Amygdala (tissue), 56 donors: ENCODE data around the gene CCDC194.

Experiments used
- DNase-seq, 56 donors: peaks; one replicate each; lab custom pipeline; 2025; lab: John Stamatoyannopoulos, UW

The CCDC194 gene, protein sequence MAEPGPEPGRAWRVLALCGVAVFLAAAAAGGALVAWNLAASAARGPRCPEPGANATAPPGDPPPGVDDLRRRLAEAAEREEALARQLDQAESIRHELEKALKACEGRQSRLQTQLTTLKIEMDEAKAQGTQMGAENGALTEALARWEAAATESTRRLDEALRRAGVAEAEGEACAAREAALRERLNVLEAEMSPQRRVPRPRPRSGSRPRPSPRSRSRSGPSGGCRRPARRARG

DNA sequence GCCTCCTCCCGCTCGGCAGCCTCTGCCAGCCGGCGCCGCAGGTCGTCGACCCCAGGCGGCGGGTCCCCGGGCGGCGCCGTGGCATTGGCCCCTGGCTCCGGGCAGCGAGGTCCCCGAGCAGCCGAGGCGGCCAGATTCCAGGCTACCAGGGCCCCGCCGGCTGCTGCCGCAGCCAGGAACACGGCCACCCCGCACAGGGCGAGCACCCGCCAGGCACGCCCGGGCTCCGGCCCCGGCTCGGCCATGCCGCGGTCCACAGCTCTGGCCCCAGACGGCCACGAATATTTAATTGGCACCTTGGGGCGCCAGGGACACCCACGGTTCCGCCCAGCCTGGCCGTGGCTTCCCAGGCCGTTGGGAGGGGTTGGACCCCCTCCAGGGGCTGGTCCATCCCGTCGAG, at the start of gene CCDC194:
CCDC194 (minus strand) TSS at position 283 of the 400 bp plus-strand sequence; CDS start at position 245, 38 bp downstream.
- DNase-seq: no peak

DNA sequence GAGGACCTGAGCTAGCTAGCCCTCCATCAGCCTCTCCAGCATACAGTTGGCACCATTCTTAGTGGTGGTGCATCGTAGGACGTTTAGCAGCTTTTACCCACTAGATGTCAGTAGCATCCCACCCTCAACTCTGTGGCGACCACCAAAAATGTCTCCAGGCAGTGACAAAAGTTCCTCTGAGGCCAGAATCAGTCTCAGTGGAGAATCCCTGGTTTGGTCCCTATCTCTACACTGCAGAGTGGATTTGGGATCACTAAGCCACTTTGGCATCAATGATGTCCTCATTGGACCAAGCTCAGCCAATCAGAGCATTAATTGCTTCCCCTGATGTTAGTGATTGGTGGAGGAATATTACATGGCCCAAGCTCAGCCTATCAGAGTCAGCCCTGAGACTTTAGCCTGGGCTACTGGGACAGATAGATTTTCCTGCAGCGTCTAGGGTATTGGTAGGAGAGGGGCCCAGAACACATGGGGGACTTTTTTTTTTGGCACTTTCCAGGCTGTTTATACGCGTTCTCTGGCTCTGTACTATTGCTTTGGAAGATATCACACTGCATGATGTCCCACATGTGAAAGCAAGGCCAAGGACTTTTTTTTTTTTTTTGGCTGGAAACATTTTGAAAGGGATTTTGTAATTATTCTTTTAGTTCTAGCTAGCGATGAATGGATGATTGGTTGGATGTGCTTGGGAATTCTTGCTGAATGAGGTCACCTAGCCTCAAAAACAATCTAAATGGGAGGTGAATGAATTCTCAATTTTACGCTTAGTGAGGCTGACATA, 47.4 kb upstream of the CCDC194 start:
- peak in 5 of 56 donors; percentile 3 to 23 (median 6) for DNase-seq

DNA sequence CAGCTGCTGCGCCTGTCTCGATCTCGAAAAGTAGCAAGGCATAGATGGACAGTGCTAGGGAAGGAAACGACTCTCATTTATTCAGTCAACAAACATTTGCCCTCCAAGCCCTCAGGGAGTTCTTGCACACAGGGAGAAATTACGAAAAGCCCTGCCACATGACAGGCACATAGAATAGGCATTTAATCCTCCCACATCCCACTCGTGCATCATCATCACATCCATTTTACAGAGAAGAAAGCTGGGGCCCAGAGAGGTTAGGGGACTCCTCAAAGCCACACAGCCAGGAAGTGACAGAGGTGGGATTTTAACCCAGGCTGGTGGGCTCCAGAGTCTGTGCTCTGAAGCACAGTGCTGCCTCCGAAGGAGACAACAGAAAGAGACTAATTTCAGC, 42.9 kb upstream of the CCDC194 start:
- no peak for DNase-seq

DNA sequence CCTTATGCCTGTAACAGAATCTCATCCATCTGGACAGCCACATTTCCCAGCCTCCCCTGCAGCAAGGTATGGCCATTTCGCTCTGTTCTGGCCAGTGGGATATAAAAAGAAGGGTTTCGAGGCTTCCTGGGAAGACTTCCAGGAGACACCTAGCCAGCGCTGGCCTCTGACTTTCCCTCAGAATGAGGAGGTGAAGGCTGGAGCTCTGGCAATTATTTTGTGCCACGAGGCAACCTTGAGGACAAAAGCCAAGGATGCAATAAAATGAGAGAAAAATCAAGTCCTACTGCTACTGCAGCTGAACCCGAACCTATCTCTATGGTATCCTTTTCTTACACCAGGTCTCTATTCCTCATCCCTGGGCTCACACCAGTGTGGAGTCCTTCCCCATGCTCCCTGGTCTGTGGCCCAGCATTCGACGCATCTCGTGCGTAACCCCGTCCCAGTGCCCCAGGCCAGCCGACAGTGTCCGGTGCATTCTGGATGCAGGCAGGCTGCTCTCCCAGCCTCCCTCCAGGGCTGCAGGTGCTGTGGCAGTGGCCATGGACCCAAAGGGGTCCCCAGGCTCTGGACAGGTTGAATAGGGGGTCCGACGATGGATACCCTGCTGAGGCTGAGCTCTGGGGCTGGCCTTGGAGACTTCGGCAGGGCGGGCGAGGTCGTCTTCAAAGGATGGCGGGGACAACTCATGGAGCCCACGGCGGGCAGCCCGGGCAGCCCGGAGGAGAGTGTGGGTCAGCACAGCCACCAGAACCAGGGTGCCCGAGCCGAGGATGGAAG, 42.3 kb upstream of the CCDC194 start:
- no peak for DNase-seq

DNA sequence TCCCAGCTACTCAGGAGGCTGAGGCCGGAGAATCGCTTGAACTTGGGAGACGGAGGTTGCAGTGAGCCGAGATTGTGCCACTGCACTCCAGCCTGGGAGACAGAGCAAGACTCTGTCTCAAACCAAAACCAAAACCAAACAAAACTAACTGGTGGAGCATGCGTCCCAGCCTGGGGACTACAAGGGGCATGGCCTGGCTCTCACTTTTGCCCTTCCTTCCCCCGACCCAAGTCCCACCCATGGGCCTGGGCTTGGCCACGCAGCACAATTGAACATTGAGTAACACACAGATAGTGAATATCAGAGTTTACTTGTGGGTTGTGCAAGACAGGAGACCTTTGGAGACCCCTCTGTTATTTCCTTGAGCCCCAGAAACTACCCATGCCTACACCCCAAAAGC, 41.2 kb upstream of the CCDC194 start:
- DNase-seq: no peak

DNA sequence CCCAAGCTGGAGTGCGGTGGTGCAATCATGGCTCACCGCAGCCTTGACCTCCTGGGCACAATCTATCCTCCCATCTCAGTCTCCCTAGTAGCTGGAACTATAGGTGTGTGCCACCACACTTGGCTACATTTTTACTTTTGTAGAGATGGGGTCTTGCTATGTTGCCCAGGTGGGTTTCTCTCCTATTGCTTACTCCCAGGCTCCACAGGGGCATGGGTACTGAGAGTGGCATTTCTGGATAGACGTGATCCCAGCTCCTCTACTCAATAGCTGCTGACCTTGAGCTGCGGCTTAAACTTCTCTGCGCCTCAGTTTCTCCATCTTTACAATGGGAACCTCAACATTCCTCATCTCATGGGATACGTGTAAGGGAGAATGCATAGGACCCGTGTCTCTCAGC, 37.4 kb upstream of the CCDC194 start:
- DNase-seq: no peak

DNA sequence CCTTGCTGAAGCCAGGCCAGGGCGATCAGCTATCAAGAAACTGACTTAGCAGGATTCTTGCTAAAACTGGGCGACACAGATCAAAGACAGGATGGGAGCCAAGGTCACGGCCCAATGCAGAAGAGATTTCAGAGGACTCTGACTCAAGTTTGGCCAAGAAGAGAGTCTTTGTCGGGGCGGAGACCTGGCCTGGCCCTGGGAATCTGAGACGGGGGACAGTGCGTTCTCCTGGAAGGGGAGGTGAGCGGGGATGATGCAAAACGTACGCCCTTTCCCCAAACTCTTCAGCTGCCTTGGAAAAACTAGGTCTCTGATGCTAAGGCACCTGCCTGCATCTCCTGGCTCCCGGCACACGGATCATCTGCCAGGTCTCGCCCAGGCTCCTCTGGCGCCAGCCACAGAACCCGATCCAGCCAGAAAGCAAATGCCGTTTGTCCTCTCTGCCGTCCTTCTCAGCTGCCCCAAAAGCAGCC, 35.7 kb upstream of the CCDC194 start:
- DNase-seq: peak in 1 of 56 donors; percentile 4

DNA sequence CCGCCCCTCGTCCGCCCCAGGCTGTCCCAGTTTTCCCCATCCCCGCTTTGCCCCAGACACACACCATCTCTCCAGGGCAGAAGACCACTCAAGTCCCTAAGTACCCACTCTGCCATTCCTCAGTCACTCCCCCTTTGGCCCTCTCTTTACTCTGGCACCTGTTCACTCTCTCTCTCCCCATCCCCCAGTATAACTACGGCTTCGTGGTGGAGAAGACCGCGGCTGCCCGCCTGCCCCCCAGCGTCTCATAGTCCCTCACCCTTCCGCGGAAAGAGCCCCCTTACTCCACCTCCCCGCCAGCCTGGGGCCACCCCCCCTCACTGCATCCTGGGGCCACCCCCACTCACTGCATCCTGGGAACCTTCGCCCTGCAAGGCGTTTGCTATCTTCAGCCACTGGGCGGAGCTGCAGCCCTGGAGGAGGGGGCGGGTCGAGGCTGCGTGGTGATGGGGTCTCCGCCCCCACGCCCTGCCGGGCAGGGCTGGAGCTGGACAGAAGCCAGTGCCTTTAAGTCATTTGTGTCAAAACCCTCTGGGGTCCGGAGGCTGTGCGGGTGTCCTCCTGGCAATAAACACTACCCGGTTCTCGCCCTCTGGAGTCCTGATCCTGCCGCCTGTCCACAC, 30.9 kb upstream of the CCDC194 start:
- DNase-seq: peak in 20 of 56 donors; percentile 1 to 73 (median 26)

DNA sequence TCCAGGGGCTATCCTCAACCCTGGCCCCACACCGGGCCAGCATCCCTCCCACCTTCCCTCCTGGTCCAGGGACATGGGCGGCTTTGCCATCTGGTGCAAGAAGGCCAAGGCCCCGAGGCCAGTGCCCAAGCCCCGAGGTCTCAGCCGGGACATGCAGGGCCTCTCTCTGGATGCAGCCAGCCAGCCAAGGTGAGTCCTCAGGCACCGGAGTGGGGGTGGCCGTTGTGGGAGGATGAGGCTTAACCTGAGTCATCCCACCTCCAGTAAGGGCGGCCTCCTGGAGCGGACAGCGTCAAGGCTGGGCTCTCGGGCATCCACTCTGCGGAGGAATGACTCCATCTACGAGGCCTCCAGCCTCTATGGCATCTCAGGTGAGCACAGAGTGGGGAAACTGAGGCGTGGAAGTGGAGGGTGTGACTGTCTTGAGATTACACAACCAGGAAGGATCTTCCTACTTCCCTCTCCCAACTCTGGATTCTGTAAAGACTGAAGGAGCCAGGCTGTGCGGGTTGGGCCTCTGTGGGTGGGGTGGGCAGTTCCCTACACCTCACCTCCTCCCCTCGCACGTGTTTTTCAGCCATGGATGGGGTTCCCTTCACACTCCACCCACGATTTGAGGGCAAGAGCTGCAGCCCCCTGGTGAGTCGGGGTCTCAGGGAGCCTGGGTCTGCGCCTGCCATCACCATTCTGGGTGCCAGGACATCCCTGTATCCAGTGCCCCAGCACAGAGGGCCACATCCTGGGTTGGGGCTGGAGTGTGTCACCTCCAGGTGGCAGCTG, 29.6 kb upstream of the CCDC194 start:
- DNase-seq: no peak

DNA sequence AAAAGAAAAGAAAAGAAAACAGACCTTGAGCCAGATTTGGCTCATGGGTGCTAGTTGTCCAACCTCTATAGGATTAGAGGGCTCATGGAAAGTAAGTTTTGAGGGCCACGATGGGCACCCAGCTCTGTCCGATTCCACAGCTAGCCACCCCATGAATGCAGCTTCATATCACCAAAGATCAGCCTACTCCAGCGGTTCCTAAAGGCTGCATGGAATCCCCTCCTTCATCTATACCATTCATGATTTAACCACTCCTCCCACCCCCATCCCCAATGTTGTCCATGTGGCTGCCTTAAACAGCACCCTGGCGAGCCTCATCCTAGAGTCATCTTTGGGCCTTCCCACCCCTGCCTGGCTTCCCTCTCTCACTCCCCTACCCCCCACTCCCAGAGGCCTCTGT, 27.9 kb upstream of the CCDC194 start:
- no peak for DNase-seq

DNA sequence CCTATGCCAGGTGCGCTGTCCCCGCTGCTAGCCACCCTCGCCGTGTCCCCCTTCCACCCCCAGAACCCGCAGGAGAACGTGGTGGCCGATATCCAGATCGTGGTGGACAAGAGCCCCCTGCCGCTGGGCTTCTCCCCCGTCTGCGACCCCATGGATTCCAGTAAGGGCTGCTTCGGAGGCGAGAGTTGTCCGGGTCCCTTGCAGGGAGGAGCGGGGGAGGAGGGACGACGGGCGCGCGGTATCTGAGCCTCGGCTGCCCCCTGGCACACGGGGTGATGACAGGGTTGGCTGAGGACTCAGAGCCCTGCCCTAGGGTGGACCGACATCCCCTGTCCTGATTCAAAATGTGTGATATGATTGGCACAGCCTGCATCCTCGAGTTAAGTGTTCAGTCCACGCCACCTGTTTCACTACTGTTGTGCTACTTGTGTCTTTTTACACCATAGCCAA, 26.5 kb upstream of the CCDC194 start:
- peak in 10 of 56 donors; percentile 4 to 46 (median 18) for DNase-seq

DNA sequence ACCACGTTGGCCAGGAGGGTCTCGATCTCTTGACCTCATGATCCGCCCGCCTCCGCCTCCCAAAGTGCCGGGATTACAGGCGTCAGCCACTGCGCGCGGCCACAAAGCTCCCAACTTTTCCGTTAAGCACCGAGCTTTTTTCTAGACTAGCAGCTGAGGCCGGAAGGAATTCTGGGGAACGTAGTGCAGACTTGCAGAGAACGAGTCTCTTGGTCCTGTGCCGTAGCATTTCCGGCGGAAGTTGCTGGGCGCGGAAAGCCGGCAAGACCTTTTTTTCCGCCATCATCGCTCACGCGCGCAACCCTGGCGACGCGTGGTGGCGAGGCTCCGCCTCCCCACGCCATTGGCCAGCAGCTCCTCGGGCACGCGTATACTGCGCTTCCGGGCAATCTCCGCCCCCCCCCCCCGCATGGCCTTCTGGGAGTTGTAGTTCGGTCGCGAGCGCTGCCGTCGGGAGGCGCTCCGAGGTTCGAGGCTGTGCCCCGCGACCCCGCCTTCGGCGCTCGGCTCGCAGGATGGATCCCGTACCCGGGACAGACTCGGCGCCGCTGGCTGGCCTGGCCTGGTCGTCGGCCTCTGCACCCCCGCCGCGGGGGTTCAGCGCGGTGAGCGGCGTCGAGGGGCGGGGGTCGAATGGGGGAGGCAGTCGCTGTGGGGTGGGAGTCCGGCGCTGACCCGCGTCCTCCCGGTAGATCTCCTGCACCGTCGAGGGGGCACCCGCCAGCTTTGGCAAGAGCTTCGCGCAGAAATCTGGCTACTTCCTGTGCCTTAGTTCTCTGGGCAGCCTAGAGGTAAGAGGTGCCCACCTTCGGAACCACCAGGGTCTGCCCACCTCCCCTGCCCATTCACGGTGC, 25.9 kb upstream of the CCDC194 start, which contains the start of gene MVB12A:
MVB12A (plus strand) TSS at position 427 of the 854 bp plus-strand sequence; CDS start at position 516, 89 bp downstream.
- DNase-seq: peak; percentile 85 to 99 (median 96)

DNA sequence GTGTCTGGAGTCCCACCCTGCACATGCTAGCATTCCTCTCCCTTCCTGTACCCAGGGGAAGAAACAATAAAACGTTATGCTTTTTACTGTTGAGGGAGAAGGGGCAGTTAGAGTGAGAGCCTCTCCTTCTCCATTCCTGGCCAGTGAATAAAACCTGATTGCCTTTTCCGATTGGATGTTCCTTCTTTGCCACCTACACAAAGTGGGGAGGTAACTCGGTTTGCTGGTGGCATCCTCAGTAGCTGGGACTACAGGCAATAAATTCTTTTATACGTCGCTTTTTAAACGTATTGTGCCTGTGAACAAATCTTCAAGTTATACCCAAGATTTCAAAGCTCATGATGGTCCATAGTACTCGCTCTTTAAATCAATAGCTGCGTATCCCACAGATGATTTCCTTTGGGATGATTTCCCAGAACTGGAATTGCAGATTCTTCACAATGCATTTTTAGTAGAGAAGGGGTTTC, 25.2 kb upstream of the CCDC194 start:
- no peak for DNase-seq

DNA sequence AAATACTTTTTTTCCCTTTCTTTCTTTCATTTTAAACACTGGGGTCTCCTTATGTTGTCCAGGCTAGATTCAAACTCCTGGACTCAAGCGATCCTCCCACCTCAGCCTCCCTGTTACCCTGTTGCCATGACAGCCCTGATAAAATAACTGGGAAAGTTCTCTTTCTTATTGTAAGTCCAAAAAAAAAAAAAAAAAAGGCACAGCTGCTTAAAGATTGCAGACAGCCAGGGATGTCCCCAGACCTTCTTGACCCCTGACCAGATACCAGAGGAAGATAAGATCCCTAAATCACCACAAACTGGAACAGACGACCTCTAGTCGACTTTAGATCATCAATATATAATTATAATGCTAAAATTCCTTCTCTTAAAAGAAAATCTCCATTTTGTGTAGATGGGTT, 24.7 kb upstream of the CCDC194 start:
- DNase-seq: no peak

DNA sequence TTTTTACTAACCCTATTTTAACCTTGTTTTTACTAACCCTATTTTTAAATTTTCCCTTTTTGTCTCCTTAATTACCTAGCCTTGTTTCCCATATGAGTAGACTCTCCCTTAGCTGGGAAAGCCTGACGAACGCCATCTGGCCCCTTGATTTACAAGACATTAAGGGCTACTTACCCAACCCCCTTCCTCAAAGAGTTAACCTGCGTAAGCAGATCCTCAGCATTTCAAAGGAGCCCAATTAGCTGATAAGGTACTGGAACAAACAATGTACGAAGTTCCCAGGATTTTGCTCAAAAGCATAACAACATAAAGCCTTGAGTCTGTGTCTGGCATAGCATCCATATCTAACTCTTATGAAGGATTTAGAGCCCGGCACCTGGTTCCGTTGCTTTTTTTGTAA, 21.1 kb upstream of the CCDC194 start:
- no peak for DNase-seq

DNA sequence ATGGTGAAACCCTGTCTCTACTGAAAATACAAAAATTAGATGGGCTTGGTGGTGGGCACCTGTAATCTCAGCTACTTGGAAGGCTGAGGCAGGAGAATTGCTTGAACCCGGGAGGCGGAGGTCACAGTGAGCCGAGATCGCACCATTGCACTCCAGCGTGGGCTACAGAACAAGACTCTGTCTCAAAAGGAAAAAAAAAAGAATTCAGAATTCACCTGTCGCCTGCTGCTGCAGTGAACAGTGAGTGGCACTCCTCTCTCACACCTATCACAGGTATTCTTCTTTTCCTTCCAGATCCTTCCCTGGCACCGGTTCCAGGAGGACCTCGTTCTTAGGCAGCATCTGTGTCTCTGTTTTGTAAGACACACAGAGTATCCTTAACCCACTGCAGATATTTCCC, 20.1 kb upstream of the CCDC194 start:
- no peak for DNase-seq

DNA sequence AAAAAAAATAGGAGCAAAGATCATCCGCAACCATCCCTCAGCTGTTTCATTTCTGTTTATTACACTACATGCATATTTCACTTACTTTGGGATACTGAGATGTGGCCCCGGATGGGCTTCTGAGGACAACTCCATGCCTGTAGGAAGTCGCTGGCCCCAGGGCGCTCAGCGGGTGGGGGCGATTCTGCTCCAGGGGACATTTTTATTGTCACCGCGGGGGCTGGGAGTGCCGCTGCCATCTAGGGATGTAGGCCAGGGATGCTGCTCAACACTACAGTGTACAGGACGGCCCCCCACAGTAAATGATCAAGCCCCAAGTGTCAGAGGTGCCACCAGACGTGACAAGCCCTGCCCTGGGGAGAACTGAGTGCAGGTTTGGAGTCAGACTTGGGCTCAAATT, 17.8 kb upstream of the CCDC194 start:
- no peak for DNase-seq

DNA sequence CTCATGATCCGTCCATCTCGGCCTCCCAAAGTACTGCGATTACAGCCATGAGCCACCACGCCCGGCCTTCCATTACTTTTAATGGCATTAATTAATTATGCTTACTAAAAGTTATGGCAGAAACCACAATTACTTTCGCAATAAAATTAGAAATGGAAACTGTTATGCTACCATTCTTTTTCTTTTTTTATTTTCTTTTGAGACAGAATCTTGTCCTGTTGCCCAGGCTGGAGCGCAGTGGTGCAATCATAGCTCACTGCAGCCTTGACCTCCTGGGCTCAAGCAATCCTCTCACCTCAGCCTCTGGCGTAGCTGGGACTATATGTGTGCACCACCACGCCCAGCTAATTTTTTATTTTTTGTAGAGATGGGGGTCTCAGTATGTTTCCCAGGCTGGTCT, 16.0 kb upstream of the CCDC194 start:
- DNase-seq: no peak

DNA sequence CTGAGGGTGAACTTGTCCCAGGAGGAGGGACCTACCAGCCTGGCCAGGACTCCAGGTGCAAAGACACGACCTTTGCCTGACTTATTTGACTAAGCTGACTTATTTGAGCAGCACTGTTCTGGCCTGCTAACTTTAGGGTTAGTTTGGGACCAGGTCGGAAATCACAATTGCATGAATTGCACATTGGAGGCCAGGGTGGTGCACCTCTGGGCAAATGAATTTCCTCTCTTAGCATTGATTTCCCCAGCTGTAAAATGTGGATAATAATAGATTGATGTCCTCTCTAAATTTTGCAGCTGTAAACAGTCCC, 12.8 kb upstream of the CCDC194 start:
- DNase-seq: no peak
